NCI-H748 (cell line): ENCODE results near the gene PCDH19.

Experiments used
- DNase-seq: peaks from one replicate; lab custom pipeline; 2025; ENCODE audit not compliant: unreplicated experiment; lab: John Stamatoyannopoulos, UW

The PCDH19 gene

GRCh38 chrX:100405424-100405823, 4.6 kb downstream of the PCDH19 start:
- peak; percentile 46 for DNase-seq

- no peak for DNase-seq
Measured at GRCh38 chrX:100404851-100405250, 5.2 kb downstream of the PCDH19 start.

- peak; percentile 2 for DNase-seq
Measured at GRCh38 chrX:100395781-100396180, 14.3 kb downstream of the PCDH19 start.

GRCh38 chrX:100381619-100382018, 28.5 kb downstream of the PCDH19 start:
- DNase-seq, result peak; percentile 40

GRCh38 chrX:100379388-100379986, 30.6 kb downstream of the PCDH19 start:
- DNase-seq, result peak; percentile 63

GRCh38 chrX:100377826-100378225, 32.2 kb downstream of the PCDH19 start:
- DNase-seq, result no peak

- no peak for DNase-seq
Measured at GRCh38 chrX:100376576-100376975, 33.5 kb downstream of the PCDH19 start.

- no peak for DNase-seq
Measured at GRCh38 chrX:100373673-100374072, 36.4 kb downstream of the PCDH19 start.

- peak; percentile 39 for DNase-seq
Measured at GRCh38 chrX:100368167-100368566, 41.9 kb downstream of the PCDH19 start.

GRCh38 chrX:100363896-100364295, 46.2 kb downstream of the PCDH19 start:
- no peak for DNase-seq

- DNase-seq, result peak; percentile 82
Measured at GRCh38 chrX:100358766-100359165, 51.3 kb downstream of the PCDH19 start.

- DNase-seq, result no peak
Measured at GRCh38 chrX:100356351-100356896, 53.6 kb downstream of the PCDH19 start.

- no peak for DNase-seq
Measured at GRCh38 chrX:100355680-100356079, 54.4 kb downstream of the PCDH19 start.

GRCh38 chrX:100353326-100353725, 56.7 kb downstream of the PCDH19 start:
- no peak for DNase-seq

GRCh38 chrX:100350704-100351489, 59.2 kb downstream of the PCDH19 start:
- no peak for DNase-seq

- DNase-seq, result no peak
Measured at GRCh38 chrX:100349391-100349790, 60.7 kb downstream of the PCDH19 start.

GRCh38 chrX:100341142-100341510, 68.9 kb downstream of the PCDH19 start:
- no peak for DNase-seq

GRCh38 chrX:100340491-100341141, 69.5 kb downstream of the PCDH19 start:
- no peak for DNase-seq

- DNase-seq, result peak; percentile 40
Measured at GRCh38 chrX:100328351-100328750, 81.7 kb downstream of the PCDH19 start.

- no peak for DNase-seq
Measured at GRCh38 chrX:100319716-100320115, 90.4 kb downstream of the PCDH19 start.

GRCh38 chrX:100316987-100317386, 93.1 kb downstream of the PCDH19 start:
- DNase-seq, result peak; percentile 92

GRCh38 chrX:100315566-100315965, 94.5 kb downstream of the PCDH19 start:
- DNase-seq, result no peak
